ENCODE data around the gene TLE2.

Gene TLE2

DNA sequence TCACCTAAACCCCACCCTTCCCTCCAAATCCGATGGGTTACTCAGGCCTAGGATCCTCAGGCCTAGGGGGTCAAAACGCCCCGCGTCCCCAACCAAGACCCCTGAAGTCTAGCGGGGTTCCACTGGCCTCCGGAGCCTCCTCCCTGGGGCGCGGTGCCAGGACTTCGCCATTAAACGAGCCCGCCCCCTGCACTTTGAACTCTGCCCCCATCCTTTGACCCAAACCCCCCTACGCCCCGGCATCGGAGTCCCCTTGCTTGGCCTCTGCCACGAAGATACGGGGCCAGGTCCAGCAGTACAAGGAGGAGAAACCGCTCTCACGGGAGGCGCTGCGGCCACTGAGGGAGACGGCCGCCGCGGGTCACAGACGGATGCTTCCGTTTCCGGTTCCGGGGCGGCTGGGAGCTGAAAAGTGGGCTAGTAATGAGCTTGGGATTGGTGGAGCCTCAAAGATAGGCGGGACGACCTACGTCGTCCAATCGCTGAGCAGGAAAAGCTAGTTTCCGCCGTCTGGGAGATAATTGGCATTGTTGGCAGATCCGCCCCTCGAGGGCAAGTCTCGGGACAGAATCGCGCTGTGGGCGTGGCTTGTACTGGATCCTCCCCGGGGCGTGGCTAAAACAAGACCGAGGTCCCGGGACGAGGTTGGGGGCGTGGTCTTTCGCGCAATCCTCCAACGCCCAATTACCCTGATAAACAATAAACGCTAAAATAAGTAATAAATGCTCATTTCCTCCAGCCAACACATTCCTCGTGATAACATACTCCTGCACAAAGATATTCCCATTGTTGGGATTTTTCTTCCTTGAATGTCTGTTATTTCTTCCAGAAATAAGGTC lies 78.6 kb downstream of the TLE2 start:
- DNase-seq (peak; percentile 100), ATAC-seq (peak; percentile 99)

DNA sequence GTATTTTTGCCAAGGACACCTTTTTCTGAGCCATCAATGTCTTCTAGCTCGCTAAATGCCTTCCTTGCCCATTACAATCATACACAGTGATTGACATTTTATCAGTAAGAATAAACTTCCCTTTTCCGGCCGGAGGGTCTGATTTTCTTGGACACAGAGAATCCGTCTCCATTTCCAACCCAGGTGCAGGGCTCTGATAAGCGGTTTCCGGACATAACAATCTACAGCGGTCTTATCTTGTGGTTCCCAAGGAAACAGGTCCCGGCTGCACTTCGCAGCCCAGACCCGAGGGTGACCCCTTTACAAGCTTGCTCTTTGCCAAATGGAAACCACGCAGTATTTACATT lies 79.2 kb downstream of the TLE2 start:
- DNase-seq, result no peak
- ATAC-seq, result no peak

All from stimulated activated naive CD8-positive, alpha-beta T cell treated with anti-CD3 and anti-CD28 coated beads, Interleukin-15, Interleukin-2, amounts not matched to agents 100 U/mL and 50 U/mL, for 24 hours (primary cell).